Esophagus squamous epithelium (tissue), 5 donors: Measurements from ENCODE around the gene DICER1. TPM values are rescaled to one million over a fixed set of nuclear protein-coding genes. Genes with fewer than 3 reads are reported as not detected.

Experiments
- DNase-seq: peaks from one replicate; lab custom pipeline; 2025; lab: John Stamatoyannopoulos, UW
- H3K27ac ChIP-seq, 4 donors: fragments of 200-600 bp; sonication (generic); one replicate each; pipeline ENCODE4 v1.5.1; 2016 to 2019; ENCODE audit warnings: mild to moderate bottlenecking in 1 of 4
- H3K27me3 ChIP-seq, 4 donors: fragments of 200-600 bp; sonication (generic); 1 replicate in 3 of 4; 2 replicates in 1 of 4; pipeline versions ENCODE4 v1.5.1 to v1.6.0; 2017 to 2021; ENCODE audit warnings: antibody characterized with exemption in 1 of 4
- H3K36me3 ChIP-seq, 3 donors: fragments of 200-600 bp; sonication (generic); one replicate each; pipeline ENCODE4 v1.5.1; 2016 to 2019
- H3K4me1 ChIP-seq, 3 donors: fragments of 200-600 bp; sonication (generic); one replicate each; pipeline ENCODE4 v1.5.1; 2017 to 2019
- H3K4me3 ChIP-seq, 4 donors: fragments of 200-600 bp; sonication (generic); 1 replicate in 3 of 4; 2 replicates in 1 of 4; pipeline ENCODE4 v1.5.1; 2016 to 2019; ENCODE audit warnings: mild to moderate bottlenecking in 2 of 4, moderate library complexity in 1 of 4
- H3K9me3 ChIP-seq, 3 donors: fragments of 200-600 bp; sonication (generic); one replicate each; pipeline ENCODE4 v1.5.1; 2016 to 2019
- CTCF ChIP-seq, 6 experiments: fragments of 450-650 bp in 4 of 6; fragments of 200-600 bp in 2 of 6; sonication (generic) in 2 of 6; IDR thresholded peaks; one replicate each; pipeline ENCODE4 v1.5.1; 2016 to 2019; ENCODE audit warnings: antibody characterized with exemption in 6 of 6, mild to moderate bottlenecking in 4 of 6, moderate library complexity in 4 of 6
- POLR2A ChIP-seq, 4 donors: fragments of 450-650 bp; IDR thresholded peaks; one replicate each; pipeline ENCODE4 v1.6.1; 2017; ENCODE audit warnings: antibody characterized with exemption in 4 of 4, mild to moderate bottlenecking in 4 of 4, moderate library complexity in 3 of 4
- WGBS, 2 donors: methylation state at CpG; one replicate each; pipeline ENCODE4 v1.1.5; 2018; 5-methylcytosine and 5-hydroxymethylcytosine counted together
- intact Hi-C: fragments of 100-400 bp; cut with DNase I; formaldehyde crosslinking; loops from one replicate; pipeline ENCODE4 v1.15.0; 2022
- total RNA-seq, 4 donors: library from RNA; depleted of rRNA; stranded (reverse); fragments of >200 nt; gene quantifications; one replicate each; pipeline ENCODE4 v1.1.0, GENCODE V29; 2016
- donor health status: DM: yes; HTN: yes; CAD: no.

Gene DICER1
- total RNA-seq, 4 donors from 2014 or later = 39.4 to 79.7 (median 55.7) TPM

DNA sequence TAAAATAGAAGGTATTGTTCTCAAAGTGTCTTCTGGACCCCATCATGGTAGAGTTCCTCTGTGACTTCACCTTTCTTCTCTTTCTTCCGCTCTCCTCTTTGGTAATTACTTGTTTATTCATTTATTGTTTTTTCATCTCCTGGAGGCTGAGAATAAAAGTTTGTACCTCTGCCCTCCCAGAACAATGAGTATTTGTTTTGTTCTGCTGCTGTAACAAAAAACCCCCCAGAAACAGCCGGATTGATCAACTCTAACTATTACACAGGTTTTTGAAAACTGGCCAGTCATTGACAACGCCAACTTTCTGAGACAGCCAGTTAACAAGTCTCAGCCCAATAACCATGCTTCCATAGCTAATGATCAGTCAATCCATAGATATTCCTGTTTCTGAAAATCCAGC is 8.2 kb upstream of the DICER1 start:
- TF ChIP-seq POLR2A (IDR thresholded peaks at IDR 0.05) (no peak), CTCF (IDR thresholded peaks at IDR 0.05) (no peak)
- Histone ChIP-seq H3K36me3 (no peaks in the 10 kb centered on the region), H3K27me3 (no peaks in the 10 kb centered on the region), H3K27ac (no peak overlapping the region), H3K9me3 (peaks cover 0 to 8% (median 0%) of the 10 kb centered on the region in 3 donors), H3K4me1 (no peaks in the 10 kb centered on the region), H3K4me3 (no peak overlapping the region)
- DNase-seq = no peak
- intact Hi-C loops = no loop called here
- WGBS, 2 donors = 90 to 98% methylated on average over 3 of the region's 3 CpGs

DNA sequence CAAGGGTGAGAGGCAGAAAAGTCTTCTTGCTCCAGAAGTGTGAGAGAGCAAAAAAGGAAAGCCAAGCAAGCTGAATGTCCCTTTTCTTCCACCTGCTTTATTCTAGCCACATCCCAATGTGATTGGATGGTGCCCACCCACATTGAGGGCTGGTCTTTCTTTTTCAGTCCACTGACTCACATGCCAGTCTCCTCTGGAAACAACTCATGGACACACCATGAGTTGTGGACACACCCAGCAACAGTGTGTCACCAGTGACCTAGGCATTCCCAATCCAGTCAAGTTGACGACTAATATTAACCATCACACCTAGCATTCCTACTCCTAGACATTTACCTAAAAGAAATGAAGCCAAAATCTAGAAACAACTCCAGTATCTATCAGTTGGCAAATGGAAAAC is 7.2 kb upstream of the DICER1 start:
- 85 to 100% methylated on average over 1 of the region's 1 CpG for WGBS, 2 donors
- Histone ChIP-seq H3K27ac (no peak overlapping the region), H3K4me3 (no peak overlapping the region), H3K9me3 (peaks cover 0 to 8% (median 0%) of the 10 kb centered on the region in 3 donors), H3K4me1 (no peaks in the 10 kb centered on the region), H3K36me3 (no peaks in the 10 kb centered on the region), H3K27me3 (no peaks in the 10 kb centered on the region)
- TF ChIP-seq CTCF (IDR thresholded peaks at IDR 0.05) (no peak), POLR2A (IDR thresholded peaks at IDR 0.05) (no peak)
- no peak for DNase-seq
- intact Hi-C loops = no loop called here

GRCh38 chr14:95163666-95164065 is 6.3 kb upstream of the DICER1 start:
- peaks cover 0 to 8% (median 0%) of the 10 kb centered on the region in 3 donors for H3K9me3 ChIP-seq
- no peak overlapping the region for H3K4me3 ChIP-seq
- H3K36me3 ChIP-seq = no peaks in the 10 kb centered on the region
- TF ChIP-seq CTCF (IDR thresholded peaks at IDR 0.05) (no peak), POLR2A (IDR thresholded peaks at IDR 0.05) (no peak)
- 78 to 93% methylated on average over 3 of the region's 3 CpGs for WGBS, 2 donors
- H3K4me1 ChIP-seq = peaks cover 0 to 2% (median 0%) of the 10 kb centered on the region in 3 donors
- intact Hi-C loops = no loop called here
- H3K27ac ChIP-seq = no peak overlapping the region
- no peaks in the 10 kb centered on the region for H3K27me3 ChIP-seq
- DNase-seq = no peak

DNA sequence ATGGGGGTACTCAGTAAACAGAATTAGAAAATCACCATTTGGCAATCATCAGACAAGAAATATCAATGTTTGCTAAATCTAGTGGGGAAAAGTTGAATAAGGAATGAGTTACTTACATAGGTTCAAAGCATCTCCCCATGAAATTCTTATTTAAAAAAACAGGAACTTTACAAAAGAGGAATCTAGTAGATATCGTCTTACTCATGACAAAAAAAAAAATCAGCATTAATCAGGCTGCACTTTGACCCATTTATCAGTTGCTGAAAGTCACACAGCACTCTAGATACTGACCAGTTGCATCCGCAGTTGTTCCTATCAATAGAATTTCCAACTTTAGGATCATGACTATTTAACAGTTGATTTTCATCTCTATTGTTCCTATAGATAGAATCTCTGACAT is 5.8 kb upstream of the DICER1 start:
- WGBS, 2 donors = 78 to 84% methylated on average over 2 of the region's 2 CpGs
- TF ChIP-seq POLR2A (IDR thresholded peaks at IDR 0.05) (no peak), CTCF (IDR thresholded peaks at IDR 0.05) (no peak)

GRCh38 chr14:95162641-95163040 is 5.3 kb upstream of the DICER1 start:
- 75 to 76% methylated on average over 2 of the region's 2 CpGs for WGBS, 2 donors
- Histone ChIP-seq H3K27ac (no peak overlapping the region), H3K9me3 (peaks cover 0 to 8% (median 0%) of the 10 kb centered on the region in 3 donors), H3K27me3 (no peaks in the 10 kb centered on the region), H3K4me1 (peaks cover 0 to 12% (median 4%) of the 10 kb centered on the region in 3 donors), H3K36me3 (no peaks in the 10 kb centered on the region), H3K4me3 (no peak overlapping the region)
- intact Hi-C loops = no loop called here
- no peak for TF ChIP-seq POLR2A (IDR thresholded peaks at IDR 0.05)
- TF ChIP-seq CTCF (IDR thresholded peaks at IDR 0.05) = no peak
- no peak for DNase-seq

More for the DNA sequence above, 5.8 kb upstream of the DICER1 start:
- H3K4me1 ChIP-seq = peaks cover 0 to 8% (median 4%) of the 10 kb centered on the region in 3 donors
- no peak overlapping the region for H3K4me3 ChIP-seq
- H3K27me3 ChIP-seq = no peaks in the 10 kb centered on the region
- DNase-seq = no peak
- H3K36me3 ChIP-seq = no peaks in the 10 kb centered on the region
- H3K9me3 ChIP-seq = peaks cover 0 to 8% (median 0%) of the 10 kb centered on the region in 3 donors
- H3K27ac ChIP-seq = no peak overlapping the region
- intact Hi-C loops = no loop called here
